Memory B cell (primary cell): ENCODE results near the gene CPLX1.
"Not testable (repeated sequence)": the region's sequence is repeated elsewhere in the genome, so short reads cannot be mapped to it uniquely, and the experiment has no call there.

Experiments
- ATAC-seq: fragments of 150-1000 bp; cut with Tn5 transposase; 2 replicates; pipeline ENCODE4 v1.10.0; 2021; ENCODE audit warnings: low read depth, mild to moderate bottlenecking, moderate library complexity
- DNase-seq, 2 donors: peaks; one replicate each; pipeline ENCODE4 v3.0.0; 2022; ENCODE audit warnings: low spot score in 2 of 2
- H3K27ac Mint-ChIP-seq: one replicate; pipeline ENCODE4 v1.8.0; 2022; ENCODE audit warnings: mild to moderate bottlenecking, moderate library complexity, mixed read lengths
- H3K27me3 Mint-ChIP-seq: one replicate; pipeline ENCODE4 v1.8.0; 2022; ENCODE audit warnings: mixed read lengths
- H3K36me3 Mint-ChIP-seq: one replicate; pipeline ENCODE4 v1.8.0; 2022; ENCODE audit warnings: mild to moderate bottlenecking, mixed read lengths
- H3K4me1 Mint-ChIP-seq: one replicate; pipeline ENCODE4 v1.8.0; 2022; ENCODE audit warnings: mixed read lengths
- H3K4me3 Mint-ChIP-seq: one replicate; pipeline ENCODE4 v1.8.0; 2022; ENCODE audit warnings: mild to moderate bottlenecking, moderate library complexity, mixed read lengths
- H3K9me3 Mint-ChIP-seq: one replicate; pipeline ENCODE4 v1.8.0; 2022; ENCODE audit warnings: mixed read lengths

CPLX1 gene

DNA sequence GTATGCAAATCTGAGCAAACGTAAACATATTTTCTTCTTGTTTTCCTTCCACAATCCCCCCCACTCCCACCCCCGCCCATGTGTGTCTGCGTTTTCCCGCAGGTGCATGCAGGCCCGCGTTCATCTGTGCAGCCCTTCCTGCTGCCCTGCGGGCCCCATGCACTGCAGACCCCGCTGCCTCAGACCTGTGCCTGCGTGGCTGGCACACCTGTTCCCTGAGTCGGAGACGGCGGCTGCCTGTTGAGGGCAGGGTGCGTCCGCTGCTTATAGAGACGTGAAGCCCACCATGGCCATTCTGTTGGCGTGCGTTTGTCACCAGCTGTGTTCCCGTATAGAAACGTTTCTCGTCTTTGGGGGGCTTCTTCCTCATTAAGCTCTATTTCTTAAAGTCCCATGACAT, 68.8 kb downstream of the CPLX1 start:
- DNase-seq (no peak), ATAC-seq (no peak)
- no peaks in the 10 kb centered on the region for H3K9me3 Mint-ChIP-seq
- H3K27me3 Mint-ChIP-seq, result no peaks in the 10 kb centered on the region
- H3K27ac Mint-ChIP-seq, result no peak overlapping the region
- peaks cover 26% of the 10 kb centered on the region for H3K36me3 Mint-ChIP-seq
- no peak overlapping the region for H3K4me3 Mint-ChIP-seq
- peaks cover 5% of the 10 kb centered on the region for H3K4me1 Mint-ChIP-seq

- H3K4me3 Mint-ChIP-seq, result no peak overlapping the region
- no peak for ATAC-seq
- H3K27ac Mint-ChIP-seq, result no peak overlapping the region
Measured at GRCh38 chr4:754221-755120, 71.5 kb downstream of the CPLX1 start.

DNA sequence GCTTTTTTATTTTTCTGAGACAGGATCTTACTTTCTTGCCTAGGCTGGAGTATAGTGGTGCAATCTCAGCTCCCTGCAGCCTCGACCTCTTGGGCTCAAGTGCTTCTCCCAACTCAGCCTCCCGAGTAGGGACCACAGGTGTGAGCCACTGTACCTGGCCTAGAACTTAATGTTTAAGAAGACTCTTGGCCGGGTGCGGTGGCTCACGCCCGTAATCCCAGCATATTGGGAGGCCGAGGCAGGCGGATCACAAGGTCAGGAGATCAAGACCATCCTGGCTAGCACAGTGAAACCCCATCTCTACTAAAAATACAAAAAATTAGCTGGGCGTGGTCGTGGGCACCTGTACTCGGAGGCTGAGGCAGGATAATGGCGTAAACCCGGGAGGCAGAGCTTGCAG, 72.7 kb downstream of the CPLX1 start:
- not testable (repeated sequence) for H3K4me1 Mint-ChIP-seq, H3K27me3 Mint-ChIP-seq, DNase-seq, H3K9me3 Mint-ChIP-seq, H3K27ac Mint-ChIP-seq, H3K4me3 Mint-ChIP-seq, ATAC-seq
- peaks cover 14% of the 10 kb centered on the region for H3K36me3 Mint-ChIP-seq

More at GRCh38 chr4:754221-755120, 71.5 kb downstream of the CPLX1 start:
- no peaks in the 10 kb centered on the region for H3K9me3 Mint-ChIP-seq
- no peaks in the 10 kb centered on the region for H3K27me3 Mint-ChIP-seq
- peaks cover 12% of the 10 kb centered on the region for H3K36me3 Mint-ChIP-seq
- no peak for DNase-seq
- no peaks in the 10 kb centered on the region for H3K4me1 Mint-ChIP-seq

GRCh38 chr4:752196-752861, 73.6 kb downstream of the CPLX1 start:
- H3K36me3 Mint-ChIP-seq, result peaks cover 15% of the 10 kb centered on the region
- no peaks in the 10 kb centered on the region for H3K4me1 Mint-ChIP-seq
- no peak for DNase-seq
- H3K27me3 Mint-ChIP-seq, result no peaks in the 10 kb centered on the region
- H3K4me3 Mint-ChIP-seq, result no peak overlapping the region
- ATAC-seq, result no peak
- no peaks in the 10 kb centered on the region for H3K9me3 Mint-ChIP-seq
- no peak overlapping the region for H3K27ac Mint-ChIP-seq

GRCh38 chr4:751676-752075, 74.3 kb downstream of the CPLX1 start:
- Mint-ChIP-seq H3K27me3 (no peaks in the 10 kb centered on the region), H3K4me3 (no peak overlapping the region), H3K27ac (no peak overlapping the region), H3K36me3 (peaks cover 15% of the 10 kb centered on the region), H3K9me3 (no peaks in the 10 kb centered on the region), H3K4me1 (no peaks in the 10 kb centered on the region)
- ATAC-seq (no peak), DNase-seq (no peak)

GRCh38 chr4:749698-750666, 75.9 kb downstream of the CPLX1 start:
- Mint-ChIP-seq H3K4me3 (no peak overlapping the region), H3K4me1 (no peaks in the 10 kb centered on the region), H3K9me3 (no peaks in the 10 kb centered on the region), H3K27ac (no peak overlapping the region), H3K36me3 (peaks cover 11% of the 10 kb centered on the region), H3K27me3 (no peaks in the 10 kb centered on the region)
- ATAC-seq (no peak), DNase-seq (no peak)

GRCh38 chr4:748461-748860, 77.5 kb downstream of the CPLX1 start:
- peaks cover 2% of the 10 kb centered on the region for H3K4me1 Mint-ChIP-seq
- H3K9me3 Mint-ChIP-seq, result peaks cover 1% of the 10 kb centered on the region
- ATAC-seq, result no peak
- H3K27ac Mint-ChIP-seq, result no peak overlapping the region
- H3K27me3 Mint-ChIP-seq, result no peaks in the 10 kb centered on the region
- no peak overlapping the region for H3K4me3 Mint-ChIP-seq
- DNase-seq, result no peak
- peaks cover 10% of the 10 kb centered on the region for H3K36me3 Mint-ChIP-seq

DNA sequence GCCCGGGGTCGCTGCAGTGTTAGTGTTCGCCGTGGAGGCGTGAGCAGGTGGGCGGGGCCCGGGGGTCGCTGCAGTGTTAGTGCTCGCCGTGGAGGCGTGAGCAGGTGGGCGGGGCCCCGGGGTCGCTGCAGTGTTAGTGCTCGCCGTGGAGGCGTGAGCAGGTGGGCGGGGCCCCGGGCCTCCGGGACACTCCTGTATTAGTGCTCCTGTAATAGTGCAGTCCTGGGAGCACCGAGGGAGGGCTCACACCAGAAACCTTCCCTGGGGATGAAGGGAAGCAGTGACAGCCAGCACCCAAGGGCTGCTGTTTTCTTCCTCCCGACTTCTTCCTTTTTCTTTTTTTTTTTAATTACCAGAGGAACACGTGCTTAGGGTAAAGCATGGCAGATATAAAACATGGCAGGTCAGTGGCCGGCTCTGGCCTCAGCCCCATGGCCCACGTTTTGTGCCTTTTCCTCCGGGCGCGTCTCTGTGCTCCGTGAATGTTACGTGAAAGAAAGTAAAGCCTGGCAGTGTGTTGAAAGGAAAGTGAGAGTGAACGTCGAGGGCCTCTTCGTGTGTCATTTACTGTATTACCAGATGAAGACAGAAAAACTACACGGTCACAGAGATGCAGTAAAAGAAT, 78.3 kb downstream of the CPLX1 start:
- no peaks in the 10 kb centered on the region for H3K27me3 Mint-ChIP-seq
- peaks cover 2% of the 10 kb centered on the region for H3K4me1 Mint-ChIP-seq
- ATAC-seq, result no peak
- H3K36me3 Mint-ChIP-seq, result peaks cover 10% of the 10 kb centered on the region
- DNase-seq, result no peak
- H3K9me3 Mint-ChIP-seq, result peaks cover 1% of the 10 kb centered on the region
- no peak overlapping the region for H3K27ac Mint-ChIP-seq
- no peak overlapping the region for H3K4me3 Mint-ChIP-seq

DNA sequence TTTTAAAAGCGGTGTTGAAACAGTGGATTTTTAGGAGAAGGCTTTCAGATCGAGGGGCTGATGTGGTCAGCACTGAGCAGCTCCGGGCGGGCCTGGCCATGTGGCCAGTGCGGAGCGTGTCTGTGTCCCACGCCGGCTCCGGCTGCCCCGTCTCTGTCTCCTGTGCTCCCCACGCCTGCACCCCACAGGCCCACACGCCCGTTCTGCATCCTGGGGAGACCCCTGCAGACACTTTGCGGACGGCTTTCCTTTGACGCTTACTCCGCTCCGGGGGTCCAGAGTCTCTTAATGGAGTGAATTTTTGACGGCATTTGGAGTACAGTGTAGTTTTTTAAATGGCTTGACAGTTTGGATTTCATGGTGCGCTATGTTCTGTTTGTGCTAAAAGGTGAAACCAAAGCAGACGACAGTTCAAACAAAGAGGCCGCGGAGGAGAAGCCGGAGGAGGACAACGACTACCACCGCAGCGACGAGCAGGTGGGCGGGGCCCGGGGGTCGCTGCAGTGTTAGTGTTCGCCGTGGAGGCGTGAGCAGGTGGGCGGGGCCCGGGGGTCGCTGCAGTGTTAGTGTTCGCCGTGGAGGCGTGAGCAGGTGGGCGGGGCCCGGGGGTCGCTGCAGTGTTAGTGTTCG, 81.6 kb downstream of the CPLX1 start:
- H3K27me3 Mint-ChIP-seq, result no peaks in the 10 kb centered on the region
- peaks cover 11% of the 10 kb centered on the region for H3K36me3 Mint-ChIP-seq
- no peak overlapping the region for H3K4me3 Mint-ChIP-seq
- DNase-seq (no peak), ATAC-seq (no peak)
- H3K9me3 Mint-ChIP-seq, result peaks cover 1% of the 10 kb centered on the region
- H3K4me1 Mint-ChIP-seq, result peaks cover 2% of the 10 kb centered on the region
- no peak overlapping the region for H3K27ac Mint-ChIP-seq

DNA sequence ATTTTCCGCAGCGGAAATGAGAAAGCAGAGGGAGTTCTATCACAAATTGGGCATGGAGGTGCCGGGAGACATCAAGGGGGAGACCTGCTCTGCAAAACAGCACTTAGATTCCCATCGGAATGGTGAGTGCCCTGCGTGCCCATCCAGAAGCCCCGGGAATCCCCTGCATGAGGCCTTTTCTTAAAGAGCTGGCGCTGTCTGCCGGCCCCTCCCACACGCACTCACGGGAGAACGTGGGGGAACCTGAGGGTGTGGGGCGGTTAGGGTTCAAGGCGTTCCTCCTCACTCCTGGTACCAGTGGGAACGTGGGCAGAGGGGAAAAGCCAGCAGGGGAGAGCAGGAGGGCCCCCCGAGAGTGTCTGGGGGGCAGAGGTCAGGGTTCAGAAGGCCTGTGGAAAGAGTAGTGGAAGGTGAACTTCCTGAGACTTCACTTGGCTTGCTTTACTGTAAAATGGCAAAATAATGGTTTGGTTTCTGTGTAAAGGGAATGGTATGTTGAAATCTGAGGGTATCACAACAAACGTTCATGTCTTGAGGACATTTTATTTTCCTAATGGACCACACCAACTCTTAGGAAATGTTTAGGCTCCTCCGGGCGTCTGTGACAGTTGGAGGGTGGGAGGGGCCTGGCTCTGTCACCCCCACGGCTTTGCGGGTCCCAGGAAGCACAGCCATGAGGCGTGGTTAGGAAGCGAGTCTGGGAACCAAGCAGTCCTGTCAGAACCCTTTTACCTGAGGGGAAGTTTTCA, 82.3 kb downstream of the CPLX1 start:
- Mint-ChIP-seq H3K36me3 (peaks cover 11% of the 10 kb centered on the region), H3K4me3 (no peak overlapping the region), H3K27ac (no peak overlapping the region), H3K4me1 (peaks cover 2% of the 10 kb centered on the region), H3K27me3 (no peaks in the 10 kb centered on the region), H3K9me3 (peaks cover 1% of the 10 kb centered on the region)
- no peak for ATAC-seq
- DNase-seq, result no peak

GRCh38 chr4:742742-743311, 83.1 kb downstream of the CPLX1 start:
- DNase-seq, result peak; percentile 78 to 85
- peaks cover 2% of the 10 kb centered on the region for H3K4me1 Mint-ChIP-seq
- H3K27ac Mint-ChIP-seq, result no peak overlapping the region

GRCh38 chr4:742096-742741, 83.7 kb downstream of the CPLX1 start:
- Mint-ChIP-seq H3K9me3 (peaks cover 1% of the 10 kb centered on the region), H3K27me3 (no peaks in the 10 kb centered on the region), H3K36me3 (peaks cover 13% of the 10 kb centered on the region), H3K27ac (no peak overlapping the region), H3K4me3 (no peak overlapping the region), H3K4me1 (peaks cover 2% of the 10 kb centered on the region)
- ATAC-seq (no peak), DNase-seq (no peak)

More at GRCh38 chr4:742742-743311, 83.1 kb downstream of the CPLX1 start:
- H3K36me3 Mint-ChIP-seq, result peaks cover 11% of the 10 kb centered on the region
- peak; percentile 79 for ATAC-seq
- H3K9me3 Mint-ChIP-seq, result peaks cover 1% of the 10 kb centered on the region
- no peaks in the 10 kb centered on the region for H3K27me3 Mint-ChIP-seq
- H3K4me3 Mint-ChIP-seq, result no peak overlapping the region
